K562 (cell line): ENCODE measurements around the gene SCLT1. TPM values are rescaled to one million over a fixed set of nuclear protein-coding genes. Genes with fewer than 3 reads are reported as not detected.
"Not testable (repeated sequence)": the region's sequence is repeated elsewhere in the genome, so short reads cannot be mapped to it uniquely, and the experiment has no call there.

ENCODE experiments used
- ATAC-seq: fragments of 200-7000 bp; cut with Tn5 transposase; 3 replicates; pipeline ENCODE4 v1.9.1; 2020; ENCODE audit warnings: moderate library complexity
- BruUV-seq: library from RNA; stranded (reverse); fragments of 400-500 nt; replicated peaks from 2 replicates; lab custom pipeline; 2021; lab: Mats Ljungman, UMichigan
- CTCF ChIA-PET: fragments of 300-600 bp; formaldehyde crosslinking; extraction: SDS; loops from one replicate; lab custom pipeline; 2021; ENCODE audit warnings: low intra/inter-chr PET ratio; lab: Yijun Ruan, JAX
- POLR2A ChIA-PET: fragments of 300-600, 350-650 bp; sonication (Branson Sonifier 250); formaldehyde crosslinking; extraction: SDS; loops from one replicate; lab custom pipeline; 2021; ENCODE audit warnings: antibody characterized with exemption, inconsistent platforms; lab: Yijun Ruan, JAX
- DNase-seq, 4 experiments: peaks; one replicate each; pipeline versions ENCODE4 v3.0.0 to v3.0.0-alpha.2; 2011 to 2018; ENCODE audit warnings: low spot score in 3 of 4, mixed read lengths in 3 of 4; ENCODE audit errors: extremely low read depth in 1 of 4
- FAIRE-seq: peaks from 2 replicates; lab custom pipeline; 2011; peaks lifted over from hg19 to GRCh38; lab: Jason Lieb, UNC
- H2AFZ ChIP-seq: 2 replicates; pipeline ENCODE4 v1.6.0; 2011; ENCODE audit warnings: low read depth, low read length, control low read depth, inconsistent platforms
- H3K27ac ChIP-seq: fragments of 200-600 bp; 3 replicates; pipeline ENCODE4 v1.8.0; 2011; ENCODE audit warnings: low read depth, mild to moderate bottlenecking, control low read depth, inconsistent platforms, low read length, moderate library complexity, mixed read lengths; ENCODE audit errors: extremely low read depth
- H3K27me3 ChIP-seq, 2 experiments: fragments of 300-600 bp in 1 of 2; 2 replicates in 1 of 2; 3 replicates in 1 of 2; pipeline versions ENCODE4 v1.6.0 to v1.8.0; 2011; ENCODE audit warnings: inconsistent platforms in 2 of 2, low read length in 2 of 2, mild to moderate bottlenecking in 1 of 2, mixed read lengths in 1 of 2, moderate library complexity in 1 of 2; ENCODE audit not compliant: control insufficient read depth in 2 of 2, insufficient read depth in 2 of 2
- H3K36me3 ChIP-seq: fragments of 300-600 bp; 3 replicates; pipeline ENCODE4 v1.8.0; 2011; ENCODE audit warnings: mild to moderate bottlenecking, low read length, inconsistent platforms; ENCODE audit not compliant: control insufficient read depth, insufficient read depth
- H3K4me1 ChIP-seq, 2 experiments: fragments of 200-600 bp in 1 of 2; replicated peaks in 1 of 2; 2 replicates in 1 of 2; 3 replicates in 1 of 2; pipeline versions ENCODE4 v1.5.1 to v1.8.0; 2011; ENCODE audit warnings: inconsistent platforms in 2 of 2, low read length in 2 of 2, mild to moderate bottlenecking in 1 of 2, mixed read lengths in 1 of 2, moderate library complexity in 1 of 2; ENCODE audit not compliant: control insufficient read depth in 2 of 2, insufficient read depth in 2 of 2
- H3K4me2 ChIP-seq: 2 replicates; pipeline ENCODE4 v1.6.1; 2011; ENCODE audit warnings: low read length, control low read depth, inconsistent platforms, mixed read lengths; ENCODE audit not compliant: insufficient read depth
- H3K4me3 ChIP-seq: fragments of 200-600 bp; sonication (generic), shearing (Covaris generic); 2 replicates; pipeline ENCODE4 v1.5.1; 2016; ENCODE audit warnings: control low read depth, inconsistent platforms
- H3K79me2 ChIP-seq: fragments of 200-600 bp; 3 replicates; pipeline ENCODE4 v1.8.0; 2011; ENCODE audit warnings: low read length, inconsistent platforms; ENCODE audit not compliant: control insufficient read depth, insufficient read depth
- H3K9ac ChIP-seq, 2 experiments: 2 replicates each; pipeline versions ENCODE4 v1.6.0 to v1.6.1; 2011; ENCODE audit warnings: low read depth in 2 of 2, low read length in 2 of 2, control low read depth in 1 of 2, inconsistent platforms in 1 of 2, mild to moderate bottlenecking in 1 of 2, mixed read lengths in 1 of 2; ENCODE audit not compliant: insufficient read depth in 1 of 2
- H3K9me1 ChIP-seq: one replicate; pipeline ENCODE4 v1.6.0; 2011; ENCODE audit warnings: inconsistent platforms, mild to moderate bottlenecking, low read length, moderate library complexity; ENCODE audit not compliant: control insufficient read depth, insufficient read depth
- H3K9me3 ChIP-seq: replicated peaks from 2 replicates; pipeline ENCODE4 v1.5.1; 2011; ENCODE audit warnings: low read depth, low read length, inconsistent platforms; ENCODE audit not compliant: control insufficient read depth, insufficient read depth
- H4K20me1 ChIP-seq: replicated peaks from 2 replicates; pipeline ENCODE4 v1.6.1; 2011; ENCODE audit warnings: low read length, inconsistent platforms, mixed read lengths; ENCODE audit not compliant: control insufficient read depth, insufficient read depth
- HMG20A ChIP-seq: fragments of 450-650 bp; formaldehyde crosslinking; conservative IDR thresholded peaks from 2 replicates; pipeline ENCODE4 v1.4.0; 2020; ENCODE audit warnings: mild to moderate bottlenecking, mixed read lengths
- HOXB6 ChIP-seq: fragments of 250-450 bp; sonication (Bioruptor Pico); IDR thresholded peaks from 2 replicates; pipeline ENCODE4 v1.5.1; 2022; ENCODE audit warnings: mild to moderate bottlenecking, borderline replicate concordance
- NFE2L1 ChIP-seq: fragments of 450-650 bp; IDR thresholded peaks from 2 replicates; pipeline ENCODE4 v1.6.1; 2016; ENCODE audit warnings: missing genetic modification characterization, low read depth, mild to moderate bottlenecking, missing compliant biosample characterization, moderate library complexity, borderline replicate concordance
- NR2C1 ChIP-seq, 2 experiments: fragments of 450-650 bp; IDR thresholded peaks; 2 replicates each; pipeline ENCODE4 v1.6.1; 2017; ENCODE audit warnings: mild to moderate bottlenecking in 2 of 2, antibody characterized with exemption in 1 of 2, inconsistent platforms in 1 of 2, missing compliant biosample characterization in 1 of 2, missing genetic modification characterization in 1 of 2
- SREBF2 ChIP-seq: sonication (generic); formaldehyde crosslinking; IDR thresholded peaks from 2 replicates; pipeline ENCODE4 v1.4.0; 2020; ENCODE audit warnings: mild to moderate bottlenecking, missing genetic modification reagents
- SRSF1 ChIP-seq: fragments of 200-400 bp; formaldehyde crosslinking; IDR thresholded peaks from 2 replicates; pipeline ENCODE4 v1.6.1; 2017; ENCODE audit warnings: mild to moderate bottlenecking, low read depth, low read length, moderate library complexity
- WGBS: fragments of 100-300 bp; shearing (Covaris generic); methylation state at CpG from one replicate; pipeline ENCODE4 v1.1.6; 2016; ENCODE audit warnings: low coverage, mixed read lengths; ENCODE audit not compliant: insufficient coverage; ENCODE audit errors: missing lambda C conversion rate; 5-methylcytosine and 5-hydroxymethylcytosine counted together
- in situ Hi-C: fragments of 300-500 bp; cut with MboI; formaldehyde crosslinking; loops from 4 replicates; pipeline ENCODE4 v1.15.0; 2018; ENCODE audit warnings: inconsistent platforms, mixed read lengths
- intact Hi-C: fragments of 100-400 bp; cut with micrococcal nuclease; formaldehyde crosslinking; loops from 2 replicates; pipeline ENCODE4 v1.14.2; 2022
- polyA plus RNA-seq, 8 experiments: library from polyadenylated mRNA; depleted of rRNA in 4 of 8; stranded (reverse) in 5 of 8; unstranded in 3 of 8; fragments of >200 nt; fragmentation: Nextera tagmentation in 2 of 8; fragmentation: Illumina TruSeq in 1 of 8; extraction: Ambion mirVana in 2 of 8; extraction: Trizol in 1 of 8; gene quantifications; 2 replicates each; pipeline versions ENCODE4 v1.2.1 to v1.2.3, GENCODE V29; 2011 to 2014; ENCODE audit warnings: inconsistent platforms in 1 of 8, missing spikeins in 1 of 8
- total RNA-seq, 7 experiments: library from RNA; depleted of rRNA in 6 of 7; stranded (reverse); fragments of >200 nt in 6 of 7; fragmentation: Illumina TruSeq in 2 of 7; extraction: Trizol in 2 of 7; gene quantifications; 2 replicates each; pipeline versions ENCODE4 v1.2.1 to v1.2.3, GENCODE V29; 2011 to 2021; ENCODE audit warnings: low replicate concordance in 1 of 7

Gene SCLT1
- total and polyA plus RNA-seq, 9 of the 15 experiments (the other 6 are each of a cell fraction or from before 2014, with no cell fraction given), result 8.0 to 31.9 (median 24.2) TPM

- Histone ChIP-seq H3K79me2 (no peaks in the 10 kb centered on the region), H4K20me1 (no peaks in the 10 kb centered on the region), H3K27me3 (no peaks in the 10 kb centered on the region; a peak in 1 of 5 replicates), H3K4me2 (no peak overlapping the region), H3K4me1 (no peaks in the 10 kb centered on the region), H3K9ac (no peak overlapping the region), H3K36me3 (no peaks in the 10 kb centered on the region), H3K9me3 (no peaks in the 10 kb centered on the region)
- ATAC-seq, result no peak
- no peak for DNase-seq
- FAIRE-seq, result no peak
- POLR2A ChIA-PET, result interaction anchor here (1.0 kb wide), 1 partner anchor 25 kb away, joined by 4 read pairs; no protein-coding TSS in a partner anchor
- intact Hi-C loops, result no loop called here
- CTCF ChIA-PET, result no interaction called here
- TF ChIP-seq HOXB6 (no peak), NFE2L1 (tag) (no peak), SRSF1 (no peak), SREBF2 (no peak), HMG20A (CRISPR knock-in tag) (no peak)
- TF ChIP-seq, all 486 proteins: peak for 0
- no peak overlapping the region for H2AFZ ChIP-seq
- in situ Hi-C loops, result no loop called here
- BruUV-seq, result no TSS peak
- no peak overlapping the region for H3K4me3 ChIP-seq
- H3K9me1 ChIP-seq, result no peaks in the 10 kb centered on the region
- no peak overlapping the region for H3K27ac ChIP-seq
- 0% methylated on average over 2 of the region's 2 CpGs for WGBS
Measured at GRCh38 chr4:129129143-129129542, 35.8 kb upstream of the SCLT1 start.

GRCh38 chr4:129126614-129127013 is 33.3 kb upstream of the SCLT1 start:
- H3K9me3 ChIP-seq; in situ Hi-C loops; H2AFZ ChIP-seq; H4K20me1 ChIP-seq; intact Hi-C loops; BruUV-seq; H3K27ac ChIP-seq; FAIRE-seq; H3K4me2 ChIP-seq; DNase-seq; H3K27me3 ChIP-seq; H3K4me3 ChIP-seq; ATAC-seq; H3K4me1 ChIP-seq; H3K36me3 ChIP-seq; CTCF ChIA-PET; H3K79me2 ChIP-seq; H3K9me1 ChIP-seq; H3K9ac ChIP-seq; TF ChIP-seq NR2C1 (tag; IDR thresholded peaks at IDR 0.05): not testable (repeated sequence)
- TF ChIP-seq NR2C1 (IDR thresholded peaks at IDR 0.05), result 0 out of 2 replicates have a peak, but pooled peaks have one; percentile 35
- 10% methylated on average over 5 of the region's 5 CpGs for WGBS
- POLR2A ChIA-PET, result interaction anchor here (0.6 to 1.2 kb wide), 4 partner anchors 10 to 946 kb away, joined by 3 to 5 read pairs (median 3); no protein-coding TSS in a partner anchor
